SW480 (cell line): ENCODE results near the gene ZNF121.

Experiments used
- DNase-seq: peaks from one replicate; pipeline ENCODE4 v3.0.0-alpha.2; 2016; ENCODE audit warnings: low spot score

The ZNF121 gene

GRCh38 chr19:9538183-9539058 lies 45.9 kb downstream of the ZNF121 start, which contains the start of gene ZNF426:
TSS of gene ZNF426 (minus strand) at chr19:9538645. CDS start at chr19:9536232, 2,413 bp downstream.
- peak; percentile 54 for DNase-seq

- no peak for DNase-seq
Observed at GRCh38 chr19:9535934-9536333, 48.4 kb downstream of the ZNF121 start.

GRCh38 chr19:9531933-9532332 lies 52.4 kb downstream of the ZNF121 start:
- DNase-seq, result peak; percentile 12

GRCh38 chr19:9528757-9529336 lies 55.5 kb downstream of the ZNF121 start:
- no peak for DNase-seq

- DNase-seq, result no peak
Observed at GRCh38 chr19:9523885-9524474, 60.3 kb downstream of the ZNF121 start.
